ENCODE measurements around the gene CNTNAP5. TPM values are rescaled to one million over a fixed set of nuclear protein-coding genes. Genes with fewer than 3 reads are reported as not detected.

CNTNAP5 gene
- total and polyA plus RNA-seq, 2 of the 4 experiments (the other 2 are of a cell fraction) = not detected

DNA sequence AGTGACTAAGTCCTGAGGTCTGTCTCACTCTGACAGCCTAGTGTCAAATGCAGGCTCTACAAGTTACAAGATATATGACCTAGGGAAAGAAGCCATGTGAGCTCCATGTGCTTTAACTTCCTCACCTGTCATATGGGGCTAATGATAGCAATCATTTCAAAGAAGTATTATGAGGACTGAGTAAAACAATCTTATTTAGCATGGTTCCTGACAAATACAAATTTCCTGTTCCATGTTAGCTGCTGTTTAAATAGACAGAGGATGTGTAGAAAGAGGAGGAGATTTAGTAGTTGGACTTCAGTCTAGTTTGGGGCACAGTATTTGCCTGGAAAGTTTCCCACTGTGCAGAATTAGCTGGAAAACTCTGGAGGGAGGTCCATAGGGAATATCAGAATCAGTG, 545.8 kb downstream of the CNTNAP5 start:
- Histone ChIP-seq H3K4me1 (ENCODE audit: control insufficient read depth, insufficient read depth, low read length) (no peaks in the 10 kb centered on the region), H3K9ac (ENCODE audit: low read depth, low read length) (no peak overlapping the region), H3K9me1 (ENCODE audit: insufficient read depth, low read length) (no peaks in the 10 kb centered on the region), H3K56ac (ENCODE audit: extremely low read depth, insufficient read depth, low read length) (no peak overlapping the region), H2AFZ (replicated peaks; ENCODE audit: low read length, poor library complexity) (no peak overlapping the region), H2AK9ac (replicated peaks; ENCODE audit: low read depth, low read length, poor library complexity) (no peak overlapping the region), H4K91ac (ENCODE audit: insufficient read depth, low read depth, low read length) (no peak overlapping the region), H3K14ac (replicated peaks; ENCODE audit: low read depth, low read length) (no peak overlapping the region), H3K27me3 (ENCODE audit: control insufficient read depth, insufficient read depth, low read length) (no peaks in the 10 kb centered on the region), H2AK5ac (ENCODE audit: low read depth, low read length) (no peak overlapping the region), H4K20me1 (ENCODE audit: insufficient read depth, low read length) (no peaks in the 10 kb centered on the region), H3K4ac (ENCODE audit: low read depth, low read length) (no peak overlapping the region), H3K36me3 (ENCODE audit: control insufficient read depth, insufficient read depth, low read length) (no peaks in the 10 kb centered on the region), H3K4me3 (ENCODE audit: insufficient read depth, low read depth, low read length) (no peak overlapping the region), H3K9me3 (ENCODE audit: control insufficient read depth, insufficient read depth, low read length) (no peaks in the 10 kb centered on the region), H4K8ac (ENCODE audit: low read depth in 2 of 2, low read length in 2 of 2) (no peak overlapping the region), H2BK15ac (ENCODE audit: low read depth, low read length) (no peak overlapping the region), H3K79me1 (ENCODE audit: low read depth in 1 of 2, low read length in 2 of 2) (no peaks in the 10 kb centered on the region), H3K23ac (ENCODE audit: low read depth, low read length) (no peak overlapping the region), H3K4me2 (ENCODE audit: low read depth, low read length) (no peak overlapping the region), H2BK20ac (ENCODE audit: low read depth, low read length) (no peak overlapping the region), H2BK5ac (ENCODE audit: low read depth, low read length, poor library complexity, severe bottlenecking) (no peak overlapping the region), H3K27ac (ENCODE audit: insufficient read depth, low read length) (no peak overlapping the region), H3K18ac (ENCODE audit: low read depth, low read length) (no peak overlapping the region), H2BK120ac (ENCODE audit: low read depth, low read length) (no peak overlapping the region), H4K5ac (ENCODE audit: low read depth, low read length) (no peak overlapping the region)
- no peak for DNase-seq
- dilution Hi-C loops (cut with HindIII; ENCODE audit: low sequenced_read_pairs, unreplicated experiment) = no loop called here
- no peak for TF ChIP-seq CHD1 (IDR thresholded peaks at IDR 0.05; ENCODE audit: low read depth, low read length)
- TF ChIP-seq FOS (IDR thresholded peaks at IDR 0.05; ENCODE audit: low read depth, low read length) = no peak
- no peak for TF ChIP-seq USF2 (IDR thresholded peaks at IDR 0.05; ENCODE audit: low read depth, low read length)
- no peak for TF ChIP-seq RCOR1 (IDR thresholded peaks at IDR 0.05; ENCODE audit: insufficient replicate concordance, low read length)
- no peak for TF ChIP-seq NFE2L2 (IDR thresholded peaks at IDR 0.05; ENCODE audit: low read depth, low read length)
- TF ChIP-seq ELK1 (IDR thresholded peaks at IDR 0.05; ENCODE audit: borderline replicate concordance, low read depth, low read length) = no peak
- no peak for TF ChIP-seq RAD21 (IDR thresholded peaks at IDR 0.05; ENCODE audit: low read length)
- no peak for TF ChIP-seq POLR2A (IDR thresholded peaks at IDR 0.05; ENCODE audit: low read depth, low read length)
- no peak for TF ChIP-seq BHLHE40 (IDR thresholded peaks at IDR 0.05; ENCODE audit: low read depth, low read length)
- TF ChIP-seq CEBPB (IDR thresholded peaks at IDR 0.05; ENCODE audit: low read depth, low read length) = no peak
- TF ChIP-seq MAZ (IDR thresholded peaks at IDR 0.05; ENCODE audit: borderline replicate concordance, low read depth, low read length) = no peak
- TF ChIP-seq MXI1 (IDR thresholded peaks at IDR 0.05; ENCODE audit: borderline replicate concordance, low read depth, low read length) = no peak
- TF ChIP-seq, protein P1, sequence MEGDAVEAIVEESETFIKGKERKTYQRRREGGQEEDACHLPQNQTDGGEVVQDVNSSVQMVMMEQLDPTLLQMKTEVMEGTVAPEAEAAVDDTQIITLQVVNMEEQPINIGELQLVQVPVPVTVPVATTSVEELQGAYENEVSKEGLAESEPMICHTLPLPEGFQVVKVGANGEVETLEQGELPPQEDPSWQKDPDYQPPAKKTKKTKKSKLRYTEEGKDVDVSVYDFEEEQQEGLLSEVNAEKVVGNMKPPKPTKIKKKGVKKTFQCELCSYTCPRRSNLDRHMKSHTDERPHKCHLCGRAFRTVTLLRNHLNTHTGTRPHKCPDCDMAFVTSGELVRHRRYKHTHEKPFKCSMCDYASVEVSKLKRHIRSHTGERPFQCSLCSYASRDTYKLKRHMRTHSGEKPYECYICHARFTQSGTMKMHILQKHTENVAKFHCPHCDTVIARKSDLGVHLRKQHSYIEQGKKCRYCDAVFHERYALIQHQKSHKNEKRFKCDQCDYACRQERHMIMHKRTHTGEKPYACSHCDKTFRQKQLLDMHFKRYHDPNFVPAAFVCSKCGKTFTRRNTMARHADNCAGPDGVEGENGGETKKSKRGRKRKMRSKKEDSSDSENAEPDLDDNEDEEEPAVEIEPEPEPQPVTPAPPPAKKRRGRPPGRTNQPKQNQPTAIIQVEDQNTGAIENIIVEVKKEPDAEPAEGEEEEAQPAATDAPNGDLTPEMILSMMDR (conservative IDR thresholded peaks at IDR 0.05; ENCODE audit: low read depth, low read length) = no peak
- no peak for TF ChIP-seq SMC3 (IDR thresholded peaks at IDR 0.05; ENCODE audit: low read depth, low read length)
- TF ChIP-seq MAFK (IDR thresholded peaks at IDR 0.05; ENCODE audit: low read depth, low read length) = no peak
- TF ChIP-seq RFX5 (IDR thresholded peaks at IDR 0.05; ENCODE audit: low read depth, low read length) = no peak
- ChIA-PET POLR2A (ENCODE audit: unreplicated experiment) (no interaction called here), CTCF (no interaction called here)
- intact Hi-C loops (cut with micrococcal nuclease) = no loop called here
- BruUV-seq (replicated peaks) = no TSS peak
- in situ Hi-C loops (cut with MboI; ENCODE audit: low sequenced_read_pairs) = no loop called here
- no peak for ATAC-seq (ENCODE audit: low read depth)

All from IMR-90 (cell line).